ENCODE data around the gene NPR2. TPM values are rescaled to one million over a fixed set of nuclear protein-coding genes. Genes with fewer than 3 reads are reported as not detected.

Gene NPR2
- polyA plus RNA-seq, 1 of the 3 experiments (the other 2 are of a cell fraction), result 13.5 TPM

DNA sequence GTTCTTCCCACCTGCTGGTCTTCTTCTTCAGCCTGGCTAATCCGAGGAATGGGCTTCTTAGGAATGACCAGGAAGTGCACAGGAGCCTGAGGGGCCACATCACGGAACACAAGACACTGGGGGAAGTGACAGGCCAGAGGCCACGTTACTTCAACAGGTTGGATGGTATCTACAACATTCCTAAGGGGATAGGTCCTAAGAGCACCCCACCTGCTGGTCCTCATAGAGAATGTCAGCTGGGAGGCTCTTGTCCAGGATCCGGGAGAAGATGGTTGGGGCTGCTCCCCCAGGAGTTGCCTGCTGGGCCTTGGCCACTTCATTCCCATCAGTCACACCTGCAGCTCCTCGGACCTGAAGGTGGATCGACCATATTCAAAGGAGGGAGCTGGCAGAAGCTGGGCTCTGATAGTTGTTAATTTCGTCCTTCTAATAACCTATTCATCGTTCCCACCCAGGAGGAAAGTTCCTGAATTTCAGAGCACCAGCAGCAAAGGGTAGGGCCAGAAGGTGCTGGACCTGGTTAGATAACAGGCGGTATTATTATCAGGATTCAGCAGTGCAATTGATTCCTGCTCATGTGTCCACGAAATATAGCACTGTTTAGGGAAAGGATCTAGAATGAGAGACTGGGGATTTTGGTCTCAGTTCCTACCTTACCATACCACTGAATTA, 22.2 kb downstream of the NPR2 start:
- Histone ChIP-seq H3K27ac (ENCODE audit: low read depth in 2 of 2, low read length in 1 of 2) (peak overlapping the region; percentile 77 to 94; a peak in 3 of 4 replicates), H4K20me1 (ENCODE audit: insufficient read depth) (no peaks in the 10 kb centered on the region), H3K9ac (peak overlapping the region; percentile 81; the same call in 1 of the 2 replicates), H3F3A (replicated peaks; ENCODE audit: insufficient read depth) (peaks cover 24% of the 10 kb centered on the region), H3K4me1 (ENCODE audit: control insufficient read depth in 1 of 2, insufficient read depth in 2 of 2, low read depth in 1 of 2, low read length in 1 of 2) (peaks cover 7 to 30% of the 10 kb centered on the region in 2 experiments; a peak in 3 of 4 replicates), H3K79me2 (ENCODE audit: insufficient read depth) (peaks cover 8% of the 10 kb centered on the region; the same call in 1 of the 2 replicates), H3K4me2 (peak overlapping the region; percentile 86), H3K27me3 (ENCODE audit: insufficient read depth) (no peaks in the 10 kb centered on the region), H3K9me3 (no peaks in the 10 kb centered on the region), H3K9me2 (no peaks in the 10 kb centered on the region), H3K36me3 (replicated peaks in 1 of 2; ENCODE audit: control insufficient read depth in 1 of 2, insufficient read depth in 2 of 2, low read length in 1 of 2) (peaks cover 0 to 5% of the 10 kb centered on the region in 2 experiments), H3K4me3 (ENCODE audit: low read depth in 2 of 2, low read length in 1 of 2) (peak overlapping the region in 1 of 2 experiments; percentile 92; a peak in 1 of 4 replicates), H2AFZ (ENCODE audit: low read depth) (no peak overlapping the region)
- CTCF ChIA-PET, result interaction anchor here (0.7 to 5.6 kb wide), 15 partner anchors 7 to 202 kb away, joined by 3 to 44 read pairs (median 8); partner anchors contain the start of genes FAM221B, TLN1 and TMEM8B
- POLR2A ChIA-PET, result interaction anchor here (0.7 to 1.7 kb wide), 2 partner anchors 23 to 55 kb away, joined by 3 to 5 read pairs; no protein-coding TSS in a partner anchor
- WGBS (ENCODE audit: low lambda C conversion rate), result 86% methylated on average over 6 of the region's 10 CpGs
- TF ChIP-seq IRF3 (IDR thresholded peaks at IDR 0.05; ENCODE audit: low read depth, low read length) (no peak), RAD21 (IDR thresholded peaks at IDR 0.05; ENCODE audit: low read length) (peak; percentile 23; the same call in 1 of the 2 replicates), POLR2AphosphoS5 (IDR thresholded peaks at IDR 0.05; ENCODE audit: low read depth, low read length) (no peak), NFIC (IDR thresholded peaks at IDR 0.05; ENCODE audit: borderline replicate concordance) (no peak), RCOR1 (IDR thresholded peaks at IDR 0.05; ENCODE audit: low read length) (no peak), JUND (IDR thresholded peaks at IDR 0.05) (no peak), TEAD4 (IDR thresholded peaks at IDR 0.05; ENCODE audit: borderline replicate concordance, insufficient read depth) (no peak), MEF2A (IDR thresholded peaks at IDR 0.05; ENCODE audit: borderline replicate concordance, low read depth) (no peak), CTCF (IDR thresholded peaks at IDR 0.05) (peak; percentile 44), TAF1 (IDR thresholded peaks at IDR 0.05; ENCODE audit: borderline replicate concordance, low read depth, low read length) (no peak), ELF1 (IDR thresholded peaks at IDR 0.05) (no peak), EP300 (IDR thresholded peaks at IDR 0.05; ENCODE audit: borderline replicate concordance in 1 of 2, low read depth in 1 of 2, low read length in 1 of 2) (no peak), TCF12 (IDR thresholded peaks at IDR 0.05) (no peak), YY1 (IDR thresholded peaks at IDR 0.05; ENCODE audit: low read depth) (no peak)
- TF ChIP-seq, protein P1, sequence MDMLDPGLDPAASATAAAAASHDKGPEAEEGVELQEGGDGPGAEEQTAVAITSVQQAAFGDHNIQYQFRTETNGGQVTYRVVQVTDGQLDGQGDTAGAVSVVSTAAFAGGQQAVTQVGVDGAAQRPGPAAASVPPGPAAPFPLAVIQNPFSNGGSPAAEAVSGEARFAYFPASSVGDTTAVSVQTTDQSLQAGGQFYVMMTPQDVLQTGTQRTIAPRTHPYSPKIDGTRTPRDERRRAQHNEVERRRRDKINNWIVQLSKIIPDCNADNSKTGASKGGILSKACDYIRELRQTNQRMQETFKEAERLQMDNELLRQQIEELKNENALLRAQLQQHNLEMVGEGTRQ (IDR thresholded peaks at IDR 0.05; ENCODE audit: borderline replicate concordance, low read depth, low read length), result no peak
- peak; percentile 39 for DNase-seq

All from SK-N-SH (cell line).